GM19455 (cell line): ENCODE data around the gene LRIG2.
A peak's percentile ranks its signal among the peaks of the same experiment; 100 is the strongest.
"Not testable (repeated sequence)": the region's sequence is repeated elsewhere in the genome, so short reads cannot be mapped to it uniquely, and the experiment has no call there.

Source experiments
- ATAC-seq: cut with Tn5 transposase; IDR thresholded peaks from one replicate; pipeline ENCODE4 v1.9.1; 2021; ENCODE audit not compliant: unreplicated experiment

The LRIG2 gene

GRCh38 chr1:113058941-113059706 lies 13.9 kb upstream of the LRIG2 start:
- no peak for ATAC-seq

DNA sequence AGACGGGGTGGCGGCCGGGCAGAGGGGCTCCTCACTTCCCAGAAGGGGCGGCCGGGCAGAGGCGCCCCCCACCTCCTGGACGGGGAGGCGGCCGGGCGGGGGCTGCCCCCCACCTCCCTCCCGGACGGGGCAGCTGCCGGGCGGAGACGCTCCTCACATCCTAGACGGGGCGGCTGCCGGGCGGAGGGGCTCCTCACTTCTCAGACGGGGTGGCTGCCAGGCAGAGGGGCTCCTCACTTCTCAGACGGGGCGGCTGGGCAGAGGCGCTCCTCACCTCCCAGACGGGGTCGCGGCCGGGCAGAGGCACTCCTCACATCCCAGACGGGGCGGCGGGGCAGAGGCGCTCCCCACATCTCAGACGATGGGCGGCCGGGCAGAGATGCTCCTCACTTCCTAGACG lies 9.5 kb upstream of the LRIG2 start:
- not testable (repeated sequence) for ATAC-seq

DNA sequence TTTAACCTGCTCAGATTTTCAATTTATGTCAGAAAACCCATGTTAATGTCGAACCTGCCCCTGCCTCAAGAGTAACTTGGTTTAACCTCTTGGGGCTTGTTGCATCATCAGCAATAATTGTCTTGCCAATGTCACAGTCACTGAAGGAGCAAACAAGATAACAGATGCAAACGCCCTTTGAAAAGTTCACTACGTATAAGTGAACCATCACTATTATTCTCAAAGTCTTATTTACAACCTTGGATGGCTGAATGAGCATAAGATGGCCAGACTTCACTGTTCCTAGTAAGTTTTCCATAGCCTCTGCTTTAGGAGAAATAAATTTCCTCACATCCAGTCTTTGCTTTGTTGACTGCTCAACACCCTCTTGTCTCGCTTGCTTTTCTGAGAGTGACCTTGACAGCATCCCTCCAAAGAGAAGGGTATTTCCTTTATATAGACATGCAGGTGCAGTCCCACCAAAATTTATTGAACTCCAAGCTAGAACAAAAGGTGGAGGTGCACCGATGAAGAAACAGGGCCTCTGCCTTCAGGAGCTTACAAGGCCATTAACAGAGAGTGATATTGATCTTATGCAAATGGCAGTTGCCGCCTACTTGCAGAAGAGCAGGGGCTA lies 749 bp upstream of the LRIG2 start:
- ATAC-seq: no peak

GRCh38 chr1:113073479-113073950 lies 517 bp downstream of the LRIG2 start:
- peak; percentile 20 for ATAC-seq

DNA sequence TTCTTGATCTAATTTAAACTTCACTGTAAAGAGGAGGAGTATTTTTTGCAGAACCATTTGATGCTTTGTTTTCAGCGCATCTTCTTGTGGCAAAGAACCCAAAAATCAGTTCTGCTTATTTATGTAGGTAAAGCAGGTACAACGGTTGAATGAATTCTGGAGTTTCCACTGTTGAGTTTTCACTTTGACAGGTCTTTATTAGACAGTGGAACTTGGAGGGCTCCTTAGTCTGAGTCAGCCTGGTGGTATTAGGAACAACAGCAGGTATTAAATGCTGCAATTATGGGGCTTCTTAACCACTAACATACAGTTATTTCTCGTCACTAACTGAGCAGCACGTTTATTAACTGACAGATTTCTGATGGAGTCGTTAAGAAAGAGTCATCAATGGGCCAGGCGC lies 1.2 kb downstream of the LRIG2 start:
- no peak for ATAC-seq

DNA sequence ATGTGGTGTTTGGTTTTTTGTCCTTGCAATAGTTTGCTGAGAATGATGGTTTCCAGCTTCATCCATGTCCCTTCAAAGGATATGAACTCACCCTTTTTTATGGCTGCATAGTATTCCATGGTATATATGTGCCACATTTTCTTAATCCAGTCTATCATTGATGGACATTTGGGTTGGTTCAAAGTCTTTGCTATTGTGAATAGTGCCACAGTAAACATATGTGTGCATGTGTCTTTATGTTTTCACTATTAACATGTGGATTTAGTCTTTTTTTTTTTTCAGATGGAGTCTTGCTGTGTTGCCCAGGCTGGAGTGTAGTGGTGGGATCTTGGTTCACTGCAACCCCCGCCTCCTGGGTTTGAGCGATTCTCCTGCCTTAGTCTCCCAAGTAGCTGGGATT lies 5.0 kb downstream of the LRIG2 start:
- not testable (repeated sequence) for ATAC-seq

DNA sequence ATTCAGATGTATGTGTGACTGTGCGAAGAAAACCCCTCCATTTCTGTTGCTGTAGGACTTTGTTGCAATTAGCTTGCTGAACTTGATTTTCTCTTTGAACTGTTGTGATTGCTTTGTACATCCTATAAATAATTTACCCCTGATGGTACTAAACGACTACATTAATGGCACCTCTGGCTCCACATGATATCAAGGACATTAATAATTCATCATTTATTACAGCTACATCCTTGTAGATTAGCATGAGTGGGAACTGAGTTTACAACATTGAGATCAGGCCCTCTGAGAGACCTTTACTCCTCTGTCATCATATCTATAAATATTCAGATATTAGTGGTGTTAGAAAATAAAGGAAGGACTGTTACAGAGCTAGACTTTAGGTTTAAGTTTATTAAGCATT lies 13.5 kb downstream of the LRIG2 start:
- no peak for ATAC-seq

DNA sequence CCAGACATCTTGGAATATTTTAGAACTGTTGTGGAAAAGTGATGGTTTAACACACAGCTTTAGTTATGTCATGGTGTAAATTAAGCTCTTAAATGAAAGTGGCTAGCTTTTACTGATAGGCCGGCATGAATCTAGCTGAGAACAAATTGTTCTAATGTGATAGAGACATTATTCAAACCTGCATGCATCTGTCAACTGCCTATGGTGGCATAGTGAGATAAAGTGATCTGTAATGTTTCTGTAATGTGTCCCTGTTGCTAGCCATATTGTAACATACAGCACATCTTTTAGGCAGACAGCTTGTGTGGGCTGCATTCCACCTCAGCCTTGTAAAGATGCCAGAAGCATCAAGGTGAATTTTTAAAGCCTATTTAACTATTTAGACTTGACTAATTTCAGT lies 16.0 kb downstream of the LRIG2 start:
- no peak for ATAC-seq

GRCh38 chr1:113090051-113090450 lies 17.1 kb downstream of the LRIG2 start:
- ATAC-seq: no peak

DNA sequence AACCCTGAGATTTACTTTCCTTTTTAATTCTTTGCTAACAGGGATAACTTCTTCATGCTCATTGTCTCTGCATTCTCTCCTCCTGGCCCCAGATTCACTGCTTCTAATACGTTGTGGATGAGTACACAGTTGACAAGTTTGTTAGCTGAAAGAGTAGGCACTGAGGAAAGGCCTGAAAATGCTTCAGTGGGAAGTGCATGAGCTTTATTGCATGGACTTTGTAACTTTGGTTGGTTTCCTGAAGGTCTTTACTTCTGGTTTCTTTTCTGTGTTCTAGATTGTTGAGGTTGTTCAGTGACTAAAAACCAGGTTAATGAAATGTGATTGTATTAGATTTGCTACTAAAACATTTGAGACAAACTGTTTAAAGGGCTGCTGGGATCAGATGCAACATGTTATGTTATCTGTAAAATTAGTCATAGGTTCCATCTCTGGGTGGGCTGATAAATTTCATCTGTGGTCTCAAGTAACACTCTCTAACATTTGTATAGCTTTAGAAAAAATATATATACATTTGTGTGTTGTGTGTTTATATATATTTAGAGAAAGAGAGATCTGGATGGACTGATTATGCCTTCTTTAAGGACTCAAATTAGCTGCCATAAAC lies 19.1 kb downstream of the LRIG2 start:
- ATAC-seq: no peak

DNA sequence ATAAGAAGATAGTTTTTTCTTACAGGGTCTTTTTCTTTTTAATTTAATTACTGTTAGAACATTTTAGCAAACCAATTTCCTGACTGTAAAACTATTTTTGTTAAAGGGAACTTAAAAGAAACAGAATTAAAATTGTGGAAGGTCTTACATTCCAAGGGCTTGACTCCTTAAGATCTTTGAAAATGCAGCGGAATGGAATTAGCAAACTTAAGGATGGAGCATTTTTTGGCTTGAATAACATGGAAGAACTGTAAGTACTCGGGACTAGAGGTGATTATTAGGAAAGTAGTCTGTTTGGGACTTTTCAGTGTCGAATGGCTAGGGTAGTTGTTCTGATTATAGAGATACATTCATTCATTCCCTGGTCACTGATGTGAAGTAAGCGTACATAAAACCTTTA lies 21.5 kb downstream of the LRIG2 start:
- ATAC-seq: no peak

- no peak for ATAC-seq
Measured at GRCh38 chr1:113095790-113096455, 22.9 kb downstream of the LRIG2 start.

DNA sequence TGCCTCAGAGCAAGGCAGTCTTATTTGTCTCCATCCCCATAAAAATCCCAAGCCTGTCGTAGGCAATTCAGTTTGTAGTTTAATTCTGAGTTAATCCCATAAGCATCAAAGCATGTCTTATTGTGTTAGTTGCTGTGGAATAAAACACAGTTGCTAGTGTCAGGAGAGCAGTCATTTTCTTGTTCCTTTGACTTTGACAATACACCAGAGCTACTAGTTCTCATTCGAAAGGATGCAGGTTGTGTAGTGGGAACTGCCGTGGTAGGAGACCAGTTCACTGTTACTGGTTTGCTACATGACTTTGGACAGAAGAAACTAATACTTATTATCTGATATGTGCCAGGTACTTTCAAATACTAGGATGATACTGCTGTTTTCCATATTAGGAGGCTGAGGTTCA lies 23.5 kb downstream of the LRIG2 start:
- ATAC-seq: no peak

DNA sequence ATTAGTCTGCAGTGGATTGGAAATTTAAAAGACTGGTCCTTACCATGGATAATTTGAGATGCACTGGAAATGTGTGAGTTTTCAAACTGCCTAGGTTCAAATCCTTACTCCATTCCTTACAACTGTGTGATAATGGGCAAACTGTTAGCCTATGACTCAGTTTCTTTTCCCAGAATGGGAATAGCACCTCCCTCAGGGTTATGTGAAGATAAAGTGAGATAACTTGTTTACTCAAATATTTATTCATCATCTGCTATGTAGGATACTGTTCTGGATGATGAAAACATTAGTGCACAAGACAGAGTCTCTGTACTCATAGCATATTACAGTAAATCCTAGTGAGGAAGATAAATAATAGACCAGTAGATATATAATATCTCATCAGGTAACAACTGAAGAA lies 28.6 kb downstream of the LRIG2 start:
- no peak for ATAC-seq

GRCh38 chr1:113103048-113103447 lies 30.1 kb downstream of the LRIG2 start:
- ATAC-seq: no peak

GRCh38 chr1:113103977-113104376 lies 31.0 kb downstream of the LRIG2 start:
- ATAC-seq: no peak

DNA sequence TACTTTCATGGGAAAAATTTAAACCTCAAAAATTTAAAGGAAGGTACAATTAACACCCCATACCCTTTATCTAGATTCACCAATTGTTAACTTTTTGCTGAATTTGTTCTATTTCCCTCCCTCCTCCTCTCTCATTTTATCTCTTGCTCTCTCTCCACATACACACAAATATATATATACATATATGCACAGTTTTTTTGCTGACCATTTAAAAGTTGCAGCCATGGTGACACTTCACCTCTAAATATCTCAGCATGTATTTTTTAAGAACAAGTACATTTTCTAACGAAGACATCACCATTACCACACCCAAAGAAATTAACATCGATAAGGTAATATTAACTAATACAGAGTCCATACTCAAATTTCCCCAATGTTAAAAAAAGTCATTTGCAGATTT lies 33.9 kb downstream of the LRIG2 start:
- ATAC-seq: no peak

- ATAC-seq: no peak
Measured at GRCh38 chr1:113109908-113110554, 37.0 kb downstream of the LRIG2 start.

- ATAC-seq: no peak
Measured at GRCh38 chr1:113118266-113118665, 45.3 kb downstream of the LRIG2 start.

- ATAC-seq: no peak
Measured at GRCh38 chr1:113123737-113124136, 50.7 kb downstream of the LRIG2 start.

- ATAC-seq: no peak
Measured at GRCh38 chr1:113124366-113124765, 51.4 kb downstream of the LRIG2 start.
